GM12878 (cell line): ENCODE measurements around the gene RASGRF1. TPM values are rescaled to one million over a fixed set of nuclear protein-coding genes. Genes with fewer than 3 reads are reported as not detected.

ENCODE experiments used
- BMI1 ChIP-seq: fragments of 450-650 bp; IDR thresholded peaks from 2 replicates; pipeline ENCODE4 v1.6.1; 2016; ENCODE audit warnings: mild to moderate bottlenecking, moderate library complexity, borderline replicate concordance
- BRCA1 ChIP-seq: IDR thresholded peaks from 2 replicates; pipeline ENCODE4 v1.6.1; 2011; ENCODE audit warnings: low read depth, low read length, improper control_type of control experiment
- CHD1 ChIP-seq: IDR thresholded peaks from 2 replicates; pipeline ENCODE4 v1.6.1; 2012; ENCODE audit warnings: low read depth, low read length, improper control_type of control experiment
- CREM ChIP-seq: IDR thresholded peaks from 2 replicates; pipeline ENCODE4 v1.6.1; 2014; ENCODE audit warnings: antibody characterized with exemption, low read depth
- E4F1 ChIP-seq: fragments of 450-650 bp; IDR thresholded peaks from 2 replicates; pipeline ENCODE4 v1.6.1; 2018; ENCODE audit warnings: borderline replicate concordance, mild to moderate bottlenecking; ENCODE audit not compliant: partially characterized antibody
- IRF5 ChIP-seq: fragments of 450-650 bp; IDR thresholded peaks from 2 replicates; pipeline ENCODE4 v1.6.1; 2017; ENCODE audit warnings: borderline replicate concordance
- KDM1A ChIP-seq: fragments of 200-600 bp; sonication (generic); IDR thresholded peaks from 2 replicates; pipeline ENCODE4 v1.6.1; 2016; ENCODE audit warnings: borderline replicate concordance
- MEF2B ChIP-seq: fragments of 450-650 bp; IDR thresholded peaks from 2 replicates; pipeline ENCODE4 v1.6.1; 2018; ENCODE audit warnings: mild to moderate bottlenecking, moderate library complexity; ENCODE audit not compliant: partially characterized antibody, poor library complexity, severe bottlenecking
- MLLT1 ChIP-seq: fragments of 450-650 bp; IDR thresholded peaks from 2 replicates; pipeline ENCODE4 v1.6.1; 2016; ENCODE audit warnings: mild to moderate bottlenecking
- NR2C1 ChIP-seq: fragments of 450-650 bp; IDR thresholded peaks from 2 replicates; pipeline ENCODE4 v1.6.1; 2017; ENCODE audit warnings: antibody characterized with exemption, mild to moderate bottlenecking, moderate library complexity
- NRF1 ChIP-seq: conservative IDR thresholded peaks from 2 replicates; pipeline ENCODE4 v1.6.1; 2011; ENCODE audit warnings: mild to moderate bottlenecking, low read depth, low read length, improper control_type of control experiment
- PAX5 ChIP-seq: IDR thresholded peaks from 2 replicates; pipeline ENCODE4 v1.6.1; 2011; ENCODE audit warnings: low read depth, low read length, borderline replicate concordance
- POLR2AphosphoS2 ChIP-seq: IDR thresholded peaks from 2 replicates; pipeline ENCODE4 v1.6.1; 2011; ENCODE audit warnings: low read depth, mild to moderate bottlenecking, low read length, improper control_type of control experiment, moderate library complexity
- POU2F2 ChIP-seq: IDR thresholded peaks from 3 replicates; pipeline ENCODE4 v1.6.1; 2011; ENCODE audit warnings: low read depth, mild to moderate bottlenecking, low read length, borderline replicate concordance
- RB1 ChIP-seq: fragments of 450-650 bp; formaldehyde crosslinking; IDR thresholded peaks from 2 replicates; pipeline ENCODE4 v1.6.1; 2017; ENCODE audit warnings: mild to moderate bottlenecking, borderline replicate concordance
- SKIL ChIP-seq: fragments of 450-650 bp; IDR thresholded peaks from 2 replicates; pipeline ENCODE4 v1.6.1; 2017; ENCODE audit warnings: mild to moderate bottlenecking, low read depth, inconsistent platforms; ENCODE audit not compliant: poor library complexity, severe bottlenecking
- SP1 ChIP-seq: IDR thresholded peaks from one replicate; pipeline ENCODE4 v1.6.1; 2011; ENCODE audit warnings: low read depth, low read length
- TBL1XR1 ChIP-seq: IDR thresholded peaks from 2 replicates; pipeline ENCODE4 v1.6.1; 2012; ENCODE audit warnings: low read depth, low read length, improper control_type of control experiment
- TCF3 ChIP-seq: IDR thresholded peaks from 2 replicates; pipeline ENCODE4 v1.6.1; 2012; ENCODE audit warnings: low read depth, mild to moderate bottlenecking, low read length, borderline replicate concordance; ENCODE audit not compliant: insufficient read depth
- ZBTB11 ChIP-seq: fragments of 450-650 bp; formaldehyde crosslinking; IDR thresholded peaks from 2 replicates; pipeline ENCODE4 v1.5.0; 2022; ENCODE audit warnings: mild to moderate bottlenecking, missing genetic modification characterization
- polyA plus RNA-seq, 11 experiments: library from polyadenylated mRNA; depleted of rRNA in 4 of 11; unstranded in 6 of 11; stranded (reverse) in 5 of 11; fragments of >200 nt; fragmentation: Nextera tagmentation in 4 of 11; fragmentation: Illumina TruSeq in 1 of 11; extraction: Ambion mirVana in 4 of 11; extraction: Trizol in 1 of 11; gene quantifications; 1 replicate in 1 of 11; 2 replicates in 10 of 11; pipeline versions ENCODE4 v1.2.1 to v1.2.3, GENCODE V29; 2011 to 2016; ENCODE audit warnings: inconsistent platforms in 2 of 11, missing spikeins in 2 of 11, low read depth in 1 of 11
- total RNA-seq, 4 experiments: library from RNA; depleted of rRNA in 3 of 4; stranded (reverse); fragments of >200 nt in 3 of 4; fragmentation: Illumina TruSeq in 1 of 4; extraction: Trizol in 1 of 4; gene quantifications; 2 replicates each; pipeline versions ENCODE4 v1.2.1 to v1.2.3, GENCODE V29; 2013 to 2021

The RASGRF1 gene
- total and polyA plus RNA-seq, 10 of the 15 experiments (the other 5 are each of a cell fraction or from before 2014, with no cell fraction given): 0.20 to 1.9 (median 0.86) TPM

- TF ChIP-seq ZBTB11 (CRISPR knock-in tag) (no peak), BMI1 (peak; percentile 44; the same call in 1 of the 2 replicates), RB1 (no peak), KDM1A (no peak), CREM (peak; percentile 88), BRCA1 (no peak), E4F1 (no peak), POU2F2 (peak; percentile 99), POLR2AphosphoS2 (no peak), SP1 (peak; percentile 62), SKIL (peak; percentile 76), MEF2B (peak; percentile 59), CHD1 (no peak), PAX5 (peak; percentile 83; the same call in 1 of the 2 replicates), NRF1 (no peak), TCF3 (peak; percentile 84; the same call in 1 of the 2 replicates), IRF5 (no peak), NR2C1 (no peak), TBL1XR1 (peak; percentile 80), MLLT1 (0 out of 2 replicates have a peak, but pooled peaks have one; percentile 42)
Measured at GRCh38 chr15:79004336-79004735, 86.2 kb downstream of the RASGRF1 start (continued).
